NCI-H2196 (cell line): Measurements from ENCODE around the gene ACTRT3.
"Not testable (repeated sequence)": the region's sequence is repeated elsewhere in the genome, so short reads cannot be mapped to it uniquely, and the experiment has no call there.

Source experiments
- DNase-seq: peaks from one replicate; lab custom pipeline; 2025; ENCODE audit not compliant: unreplicated experiment; lab: John Stamatoyannopoulos, UW

ACTRT3 gene

DNA sequence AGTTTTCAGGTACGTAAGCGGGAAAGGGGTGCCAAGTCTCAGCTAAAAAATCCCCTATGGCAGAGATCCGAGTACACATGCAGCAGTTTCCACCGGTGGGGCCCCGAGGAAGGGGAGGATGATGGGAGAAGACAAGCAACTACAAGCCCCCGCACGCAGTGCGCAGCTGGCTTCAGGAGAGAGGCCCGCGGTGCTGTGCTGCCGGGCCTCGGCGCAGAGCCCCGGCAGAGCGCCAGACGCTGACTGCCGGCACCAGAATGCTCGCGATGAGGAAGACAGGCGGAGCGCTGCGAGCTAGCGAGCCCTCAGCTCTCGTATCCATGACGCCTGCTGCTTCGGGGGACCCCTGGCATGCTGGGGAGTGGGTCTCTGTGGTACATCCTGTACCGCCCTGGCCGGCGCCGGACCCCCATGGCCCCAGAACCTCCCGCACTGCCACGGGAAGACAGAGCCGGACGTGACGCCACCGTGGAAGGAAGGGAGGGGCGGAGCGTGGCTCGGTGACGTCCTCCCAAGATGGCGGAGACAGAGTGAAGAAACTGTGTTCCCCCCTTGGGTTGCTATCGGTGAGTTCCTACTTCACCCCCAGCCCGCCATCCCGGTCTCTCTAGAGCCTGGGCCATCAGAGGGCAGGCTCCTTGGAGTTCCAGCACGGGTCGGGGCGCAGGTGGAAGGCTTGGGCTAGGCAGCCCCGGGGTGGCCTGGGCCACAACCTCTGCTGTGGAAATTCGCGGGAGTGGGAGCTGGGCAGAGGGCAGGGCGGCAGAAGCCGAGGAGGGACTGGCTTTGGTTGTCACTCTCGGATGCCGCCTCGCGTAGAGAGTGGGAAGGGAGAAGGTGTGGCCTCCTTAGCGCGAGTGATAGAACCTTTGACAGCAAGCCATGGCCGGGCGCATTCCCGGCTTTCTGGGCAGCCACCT is 3.8 kb upstream of the ACTRT3 start, which contains the start of gene MYNN:
Gene MYNN (plus strand): TSS at position 500 of the 920 bp plus-strand sequence. CDS start 900 bp downstream, outside the sequence.
- peak; percentile 92 for DNase-seq

DNA sequence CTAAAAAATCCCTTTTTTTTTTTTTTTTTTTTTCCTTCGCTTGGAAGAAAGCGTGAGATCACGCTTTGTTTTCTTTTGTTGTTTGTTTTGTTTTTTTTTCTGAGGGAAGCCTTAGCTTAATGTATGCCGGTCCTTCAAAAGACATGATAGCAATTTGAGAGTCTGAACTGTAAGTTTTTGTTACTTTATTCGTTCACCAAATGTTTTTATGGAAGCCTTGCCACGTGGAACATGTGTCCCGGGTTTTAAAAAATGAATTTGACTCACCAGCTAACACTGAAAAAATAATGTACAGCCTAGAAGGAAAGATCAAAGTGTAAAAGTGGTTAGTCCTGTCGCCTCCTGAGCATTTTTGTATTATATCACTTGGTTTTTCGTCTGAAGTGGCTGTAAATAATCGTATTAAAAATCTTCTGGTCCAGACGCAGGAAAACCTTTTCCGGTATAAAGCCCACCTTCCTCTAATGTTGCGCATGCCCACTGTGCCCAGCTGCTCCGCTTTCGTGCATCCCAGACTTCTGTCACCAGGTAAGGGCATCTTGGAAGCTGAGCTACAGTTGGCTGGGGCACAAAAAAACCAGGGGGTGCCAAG is 3.0 kb upstream of the ACTRT3 start:
- peak; percentile 88 for DNase-seq

DNA sequence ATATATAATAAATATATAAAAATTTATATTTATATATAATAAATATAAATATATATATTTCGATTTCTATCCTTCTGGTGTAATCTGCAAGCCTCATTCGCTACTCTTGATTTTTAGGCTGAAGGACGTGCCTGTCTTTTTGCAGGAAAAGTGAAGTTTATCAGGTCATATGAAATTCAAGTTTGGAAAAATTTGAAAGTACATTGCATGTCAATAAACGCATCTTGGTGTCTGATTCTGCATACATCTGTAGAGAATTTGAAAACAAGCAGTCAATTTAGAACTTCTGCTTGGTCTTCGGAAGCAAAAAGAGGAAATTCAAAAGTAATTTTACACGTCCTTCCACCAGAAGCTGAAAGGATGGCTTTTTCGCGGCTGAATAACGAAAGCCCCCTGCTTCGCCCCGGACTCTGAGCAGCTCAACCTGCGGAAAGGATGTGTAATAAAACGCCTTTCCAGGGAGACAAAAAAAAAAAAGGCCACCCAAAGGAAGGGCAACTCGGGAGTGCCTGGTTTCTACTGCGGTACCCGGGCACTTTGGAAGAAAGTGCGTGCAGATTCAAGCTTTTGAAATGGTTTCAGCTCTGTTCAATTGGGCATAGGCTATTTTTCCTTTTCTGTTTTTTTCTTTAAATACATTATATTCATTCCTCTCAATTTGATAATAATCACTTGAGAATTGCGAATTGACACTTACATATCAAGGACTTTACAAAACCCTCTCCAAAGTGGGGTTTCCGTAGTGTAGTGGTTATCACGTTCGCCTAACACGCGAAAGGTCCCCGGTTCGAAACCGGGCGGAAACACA is 2.3 kb upstream of the ACTRT3 start:
- DNase-seq: peak; percentile 87

DNA sequence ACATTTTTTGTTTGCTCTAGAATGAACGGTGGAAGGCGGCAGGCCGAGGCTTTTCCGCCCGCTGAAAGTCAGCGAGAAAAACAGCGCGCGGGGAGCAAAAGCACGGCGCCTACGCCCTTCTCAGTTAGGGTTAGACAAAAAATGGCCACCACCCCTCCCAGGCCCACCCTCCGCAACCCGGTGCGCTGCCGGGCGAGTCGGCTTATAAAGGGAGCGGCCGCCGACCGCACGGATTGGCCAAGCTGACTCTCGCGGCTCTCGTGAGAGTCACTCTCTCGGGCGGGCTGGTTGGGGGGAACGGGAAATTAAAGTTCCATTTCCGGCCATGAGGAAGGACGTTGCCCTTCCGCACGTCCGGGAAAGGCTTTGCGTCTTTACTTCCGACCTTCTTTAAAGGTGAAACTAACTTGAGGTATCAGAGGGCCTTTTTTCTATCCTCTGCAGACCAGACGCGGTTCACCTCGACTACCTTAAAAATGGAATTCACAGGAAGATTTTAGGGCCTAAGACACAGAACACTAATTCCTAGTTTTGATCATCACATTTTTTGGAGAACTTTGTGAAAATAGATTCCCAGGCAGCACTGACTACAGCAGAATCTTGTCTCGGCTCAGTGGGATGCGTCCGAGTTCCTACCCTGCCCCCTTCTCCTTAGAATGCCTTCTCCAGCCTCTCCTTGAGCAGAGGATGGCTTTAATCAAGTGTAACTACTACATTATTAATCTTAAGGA is 4.3 kb downstream of the ACTRT3 start, which contains the start of gene TERC:
Gene TERC (minus strand): TSS at position 179 of the 731 bp plus-strand sequence.
- DNase-seq: peak; percentile 94

DNA sequence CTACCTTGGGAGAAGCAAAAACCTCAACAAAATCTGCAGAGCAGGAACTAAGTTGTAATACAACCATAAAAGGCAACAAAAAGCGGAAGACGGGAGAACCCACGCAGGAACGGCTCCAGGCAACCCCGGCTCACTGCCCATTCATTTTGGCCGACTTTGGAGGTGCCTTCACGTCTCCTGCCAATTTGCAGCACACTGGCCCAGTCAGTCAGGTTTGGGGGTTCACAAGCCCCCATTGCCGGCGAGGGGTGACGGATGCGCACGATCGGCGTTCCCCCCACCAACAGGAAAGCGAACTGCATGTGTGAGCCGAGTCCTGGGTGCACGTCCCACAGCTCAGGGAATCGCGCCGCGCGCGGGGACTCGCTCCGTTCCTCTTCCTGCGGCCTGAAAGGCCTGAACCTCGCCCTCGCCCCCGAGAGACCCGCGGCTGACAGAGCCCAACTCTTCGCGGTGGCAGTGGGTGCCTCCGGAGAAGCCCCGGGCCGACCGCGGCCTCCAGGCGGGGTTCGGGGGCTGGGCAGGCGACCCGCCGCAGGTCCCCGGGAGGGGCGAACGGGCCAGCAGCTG is 5.0 kb downstream of the ACTRT3 start:
- DNase-seq: no peak

DNA sequence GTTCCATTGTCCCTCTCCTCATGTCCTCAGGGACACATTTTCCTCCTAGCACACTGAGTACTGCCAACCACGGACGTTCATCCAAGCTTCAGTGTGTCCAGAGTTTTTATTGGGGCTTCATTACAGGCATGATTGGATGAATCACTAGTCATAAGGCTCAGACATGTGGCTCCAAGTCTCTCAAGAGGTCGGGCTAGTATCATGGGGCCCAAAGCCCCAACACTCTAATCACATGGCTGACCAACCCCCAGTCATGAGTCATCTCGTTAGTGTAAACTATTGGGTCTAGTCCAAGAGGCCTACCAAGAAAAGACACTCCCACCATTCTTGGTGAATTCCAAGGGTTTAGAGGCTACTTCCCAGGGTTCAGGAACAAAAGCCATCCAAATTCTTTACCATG is 8.9 kb downstream of the ACTRT3 start:
- no peak for DNase-seq

DNA sequence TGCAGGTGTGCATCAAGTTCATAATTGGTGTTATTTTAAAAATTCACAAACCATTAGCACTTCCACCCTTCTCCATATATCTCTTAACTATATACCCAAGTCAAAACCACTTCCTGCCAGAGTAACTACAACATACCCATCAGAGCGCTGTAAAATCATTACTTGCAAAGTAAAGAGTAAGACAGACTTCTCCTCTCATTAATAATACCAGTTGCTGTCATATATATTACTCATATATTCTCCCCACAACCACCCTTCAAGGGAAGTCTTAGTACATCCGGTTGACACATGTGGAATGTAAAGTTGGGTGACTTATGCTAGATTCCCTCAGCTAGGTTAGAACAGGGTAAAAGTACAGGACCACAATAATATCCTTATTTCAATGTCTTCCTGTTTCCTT is 10.1 kb downstream of the ACTRT3 start:
- no peak for DNase-seq

DNA sequence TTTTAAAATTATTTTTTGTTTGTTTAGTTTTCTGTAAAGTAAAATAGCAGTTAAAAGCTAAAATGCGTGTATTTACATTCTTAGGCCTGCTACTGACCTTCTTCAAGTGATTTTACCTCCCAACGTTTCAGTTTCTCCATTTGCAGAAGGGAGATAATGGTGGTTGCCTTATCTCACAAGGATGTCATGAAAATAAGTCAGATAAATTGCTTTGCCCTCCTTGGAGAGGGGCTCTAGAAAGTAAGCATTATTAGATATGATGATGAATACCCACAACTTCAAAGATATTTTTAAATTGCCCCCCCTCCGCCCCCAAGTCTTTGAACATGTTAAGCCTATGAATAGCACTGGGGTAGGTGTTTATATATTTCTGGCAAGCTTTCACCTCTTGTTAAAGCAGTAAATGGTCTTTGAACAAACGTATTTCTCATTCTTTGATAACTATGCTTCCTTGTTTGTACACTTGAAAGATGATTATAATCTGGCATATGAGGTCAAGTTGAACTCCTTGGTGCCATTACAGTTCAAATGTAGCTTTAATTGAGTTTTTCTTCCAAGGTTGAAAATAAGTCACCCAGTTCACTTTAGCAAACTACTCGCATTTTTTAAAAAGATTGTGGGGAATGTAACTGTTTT is 10.9 kb downstream of the ACTRT3 start:
- DNase-seq: no peak

DNA sequence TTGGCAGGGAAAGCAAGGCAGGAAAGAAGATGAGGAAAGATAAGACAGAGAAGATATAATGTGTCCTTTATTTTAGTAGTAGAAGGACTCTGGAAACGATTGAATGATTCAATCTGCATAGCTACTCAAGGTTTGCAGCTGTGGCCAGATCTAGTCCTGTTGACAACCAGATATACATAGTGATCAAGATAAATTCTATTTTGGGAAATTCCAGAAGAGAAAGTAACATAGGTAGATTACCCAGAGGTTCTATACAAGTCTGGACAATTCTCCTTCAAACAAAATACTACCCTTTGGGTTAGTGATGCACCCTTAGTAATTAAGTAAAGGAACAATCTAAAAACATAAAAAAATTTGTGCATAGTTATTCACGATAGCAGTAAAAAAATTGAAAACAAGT is 13.9 kb downstream of the ACTRT3 start:
- DNase-seq: no peak

DNA sequence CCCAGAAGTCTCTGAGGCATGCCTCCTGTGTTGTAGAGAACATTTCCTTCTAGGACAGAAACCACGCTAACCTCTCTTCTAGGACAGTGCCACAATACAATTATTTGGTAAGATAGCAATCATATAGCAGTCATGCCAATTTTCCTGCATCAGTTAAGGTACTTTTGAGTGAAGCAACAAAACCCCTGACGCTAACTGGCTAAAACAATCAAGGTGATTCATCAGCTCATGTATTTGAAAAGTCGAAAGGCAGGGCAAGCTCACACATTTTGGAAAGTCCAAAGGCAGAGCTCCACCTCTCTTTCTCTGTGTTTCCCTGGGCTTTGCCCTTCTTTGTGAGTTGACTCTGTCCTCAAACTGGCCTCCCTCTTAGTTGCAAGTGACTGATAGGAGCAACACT is 14.7 kb downstream of the ACTRT3 start:
- no peak for DNase-seq

DNA sequence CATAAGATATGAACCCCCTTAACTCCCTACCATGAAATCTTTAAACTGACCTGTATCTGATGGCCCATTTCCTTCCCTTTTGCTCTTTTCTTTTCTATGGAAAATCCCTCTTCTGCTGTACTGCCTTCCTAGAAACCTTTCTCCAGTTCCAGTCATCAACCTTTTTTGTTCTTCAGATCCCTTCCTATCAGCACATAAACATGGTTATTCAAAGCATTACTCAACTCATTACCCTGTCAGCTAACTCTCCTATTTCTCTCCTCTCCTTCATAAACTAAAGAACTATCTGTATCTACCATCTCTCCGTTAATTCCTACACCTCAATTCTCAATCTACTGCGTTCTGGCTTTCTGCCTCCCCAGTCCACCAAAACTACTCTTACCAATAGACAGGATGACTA is 17.5 kb downstream of the ACTRT3 start:
- no peak for DNase-seq

DNA sequence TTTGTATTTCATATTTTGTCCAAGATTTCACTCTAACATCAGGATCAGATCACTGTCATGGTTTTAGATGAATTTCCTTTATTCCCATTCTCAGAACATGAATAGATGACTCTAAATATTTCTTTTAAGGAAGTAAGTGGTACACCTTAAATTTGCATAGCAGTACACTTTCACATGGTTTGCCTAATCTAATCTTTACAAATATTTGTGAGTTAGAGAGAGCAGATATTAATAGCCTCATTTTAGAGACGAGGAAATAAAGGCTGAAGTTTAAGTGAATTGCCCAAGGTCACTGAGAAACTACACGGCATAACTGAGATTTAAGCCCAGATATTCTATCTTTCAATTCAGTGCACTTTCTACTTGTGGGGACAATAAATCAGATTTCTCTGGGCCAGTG is 18.7 kb downstream of the ACTRT3 start:
- no peak for DNase-seq

DNA sequence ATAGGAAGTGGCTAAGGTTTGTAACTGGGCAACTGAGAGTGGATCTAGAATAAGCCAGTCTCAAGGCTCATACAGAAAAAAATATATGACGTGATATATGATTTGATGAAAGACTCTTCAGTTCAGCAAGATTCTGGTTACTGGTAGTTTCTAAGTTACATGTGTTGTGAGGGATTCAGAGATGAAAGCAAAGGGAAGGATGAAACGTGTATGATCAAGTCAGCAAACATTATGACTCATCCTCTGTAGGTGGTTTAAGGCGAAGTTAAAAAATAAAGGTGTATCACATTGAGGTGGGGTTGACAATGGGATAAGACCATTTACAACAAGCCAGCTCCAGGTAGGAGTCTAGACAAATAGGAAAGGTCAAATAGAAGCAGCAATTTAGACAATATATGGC is 20.7 kb downstream of the ACTRT3 start:
- no peak for DNase-seq

DNA sequence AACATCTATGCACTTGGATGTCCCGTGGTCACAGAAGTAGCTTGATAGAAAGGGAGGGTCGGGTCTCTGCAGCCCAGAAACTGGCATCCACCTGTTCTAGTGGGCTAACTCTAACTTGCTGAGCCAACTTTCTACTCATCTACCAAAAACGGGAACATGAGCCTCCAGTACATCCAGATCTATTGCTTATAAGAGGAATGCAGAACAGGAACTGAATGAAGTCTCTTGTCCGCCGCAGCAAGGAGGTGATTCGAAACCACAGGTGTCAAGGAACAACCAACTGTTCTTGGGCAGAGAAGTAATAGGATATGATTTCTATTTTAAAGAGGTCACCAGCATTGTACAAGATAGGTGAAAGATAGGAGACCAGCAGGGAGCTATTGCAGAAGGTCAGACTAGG is 22.4 kb downstream of the ACTRT3 start:
- no peak for DNase-seq

DNA sequence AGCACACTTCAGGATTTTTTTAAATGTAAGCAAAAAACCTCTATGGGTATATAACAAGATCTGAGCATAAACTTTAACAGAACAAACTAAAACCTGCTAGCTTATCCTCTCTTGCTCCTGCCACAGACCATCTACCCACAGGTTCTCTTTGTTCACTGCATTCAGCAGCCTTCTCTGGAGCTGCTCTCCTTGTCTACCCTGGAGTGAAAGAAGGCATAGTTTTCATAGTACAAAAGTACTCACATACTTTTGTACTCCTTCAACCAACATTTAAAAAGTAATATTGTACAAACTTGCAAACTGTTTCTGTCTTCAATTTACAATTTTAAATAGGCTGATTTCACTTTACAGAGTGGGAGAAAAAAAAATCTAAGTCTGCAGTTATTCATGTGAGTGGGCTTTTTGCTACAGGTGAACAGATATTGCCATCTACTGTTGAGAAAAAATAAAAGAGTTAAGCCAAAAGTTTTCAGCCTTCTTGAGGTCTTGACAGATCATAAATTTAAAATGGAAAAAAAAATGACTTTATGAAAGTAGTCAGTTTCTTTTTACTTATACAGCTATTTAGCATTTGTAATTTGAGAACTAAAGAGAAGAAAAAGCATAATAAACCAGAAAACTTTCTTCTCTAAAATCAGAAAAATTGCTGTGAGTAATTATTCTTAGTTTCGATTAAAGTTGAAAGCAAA is 24.9 kb downstream of the ACTRT3 start:
- no peak for DNase-seq

DNA sequence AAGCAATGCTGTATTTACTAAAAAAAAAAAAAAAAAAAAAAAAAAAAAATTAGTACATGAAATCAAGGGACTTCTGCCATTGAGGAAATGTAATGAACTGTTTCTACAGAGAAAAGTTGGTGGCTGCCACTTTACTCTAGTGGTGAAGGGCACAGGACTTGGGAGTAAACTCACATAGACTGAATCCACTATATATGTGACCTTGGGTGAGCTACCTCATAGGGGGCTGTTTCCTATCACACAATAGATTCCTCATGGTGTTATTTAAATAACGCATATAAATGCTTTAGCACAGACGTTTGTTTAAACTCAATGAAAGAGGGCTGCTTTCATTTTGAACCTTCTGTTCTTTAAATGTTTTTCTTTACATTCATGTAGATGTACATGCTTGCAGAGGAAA is 30.3 kb downstream of the ACTRT3 start:
- DNase-seq: no peak

DNA sequence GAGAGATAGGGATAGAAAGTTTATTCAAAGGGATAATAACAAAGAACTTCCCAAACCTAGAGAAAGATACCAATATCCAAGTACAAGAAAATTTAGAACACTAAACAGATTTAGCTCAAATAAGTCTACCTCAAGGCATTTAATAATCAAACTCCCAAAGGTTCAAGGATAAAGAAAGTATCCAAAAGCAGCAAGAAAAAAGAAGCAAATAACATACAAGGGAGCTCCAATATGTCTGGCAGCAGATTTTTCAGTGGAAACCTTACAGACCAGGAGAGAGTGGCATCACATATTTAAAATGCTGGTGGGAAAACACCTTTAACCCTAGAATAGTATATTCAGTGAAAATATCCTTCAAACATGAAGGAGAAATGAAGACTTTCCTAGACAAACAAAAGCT is 37.5 kb downstream of the ACTRT3 start:
- DNase-seq: not testable (repeated sequence)

DNA sequence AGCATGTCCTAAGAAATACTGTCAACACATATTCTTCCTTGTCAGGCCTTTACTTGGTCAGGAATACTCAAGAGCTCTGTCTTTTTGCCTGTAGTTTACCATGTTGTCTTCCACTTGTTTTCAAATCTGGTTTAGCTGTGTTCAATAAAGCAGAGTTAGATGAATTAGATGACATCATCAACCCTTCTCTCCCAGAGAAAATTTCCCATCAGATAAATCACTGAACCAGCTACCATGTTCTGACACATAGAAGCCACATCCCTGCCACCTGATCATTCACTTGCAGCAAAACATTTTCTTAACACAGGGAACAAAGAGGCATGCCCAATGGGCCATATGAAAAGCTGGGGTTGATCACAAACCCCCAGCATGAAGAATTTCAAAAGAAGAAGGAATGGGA is 46.6 kb downstream of the ACTRT3 start:
- DNase-seq: no peak

DNA sequence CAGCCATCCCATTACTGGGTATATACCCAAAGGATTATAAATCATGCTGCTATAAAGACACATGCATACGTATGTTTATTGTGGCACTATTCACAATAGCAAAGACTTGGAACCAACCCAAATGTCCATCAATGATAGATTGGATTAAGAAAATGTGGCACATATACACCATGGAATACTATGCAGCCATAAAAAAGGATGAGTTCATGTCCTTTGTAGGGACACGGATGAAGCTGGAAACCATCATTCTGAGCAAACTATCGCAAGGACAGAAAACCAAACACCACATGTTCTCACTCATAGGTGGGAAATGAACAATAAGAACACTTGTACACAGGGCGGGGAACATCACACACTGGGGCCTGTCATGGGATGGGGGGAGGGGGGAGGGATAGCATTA is 50.9 kb downstream of the ACTRT3 start:
- not testable (repeated sequence) for DNase-seq
